Measurements from ENCODE around the gene CFAP73. TPM values are rescaled to one million over a fixed set of nuclear protein-coding genes. Genes with fewer than 3 reads are reported as not detected.

Gene CFAP73
- total and polyA plus RNA-seq, 2 of the 8 experiments (the other 6 are each of a cell fraction or from before 2014, with no cell fraction given), result 0.45 to 0.56 TPM

- TF ChIP-seq, protein P1, sequence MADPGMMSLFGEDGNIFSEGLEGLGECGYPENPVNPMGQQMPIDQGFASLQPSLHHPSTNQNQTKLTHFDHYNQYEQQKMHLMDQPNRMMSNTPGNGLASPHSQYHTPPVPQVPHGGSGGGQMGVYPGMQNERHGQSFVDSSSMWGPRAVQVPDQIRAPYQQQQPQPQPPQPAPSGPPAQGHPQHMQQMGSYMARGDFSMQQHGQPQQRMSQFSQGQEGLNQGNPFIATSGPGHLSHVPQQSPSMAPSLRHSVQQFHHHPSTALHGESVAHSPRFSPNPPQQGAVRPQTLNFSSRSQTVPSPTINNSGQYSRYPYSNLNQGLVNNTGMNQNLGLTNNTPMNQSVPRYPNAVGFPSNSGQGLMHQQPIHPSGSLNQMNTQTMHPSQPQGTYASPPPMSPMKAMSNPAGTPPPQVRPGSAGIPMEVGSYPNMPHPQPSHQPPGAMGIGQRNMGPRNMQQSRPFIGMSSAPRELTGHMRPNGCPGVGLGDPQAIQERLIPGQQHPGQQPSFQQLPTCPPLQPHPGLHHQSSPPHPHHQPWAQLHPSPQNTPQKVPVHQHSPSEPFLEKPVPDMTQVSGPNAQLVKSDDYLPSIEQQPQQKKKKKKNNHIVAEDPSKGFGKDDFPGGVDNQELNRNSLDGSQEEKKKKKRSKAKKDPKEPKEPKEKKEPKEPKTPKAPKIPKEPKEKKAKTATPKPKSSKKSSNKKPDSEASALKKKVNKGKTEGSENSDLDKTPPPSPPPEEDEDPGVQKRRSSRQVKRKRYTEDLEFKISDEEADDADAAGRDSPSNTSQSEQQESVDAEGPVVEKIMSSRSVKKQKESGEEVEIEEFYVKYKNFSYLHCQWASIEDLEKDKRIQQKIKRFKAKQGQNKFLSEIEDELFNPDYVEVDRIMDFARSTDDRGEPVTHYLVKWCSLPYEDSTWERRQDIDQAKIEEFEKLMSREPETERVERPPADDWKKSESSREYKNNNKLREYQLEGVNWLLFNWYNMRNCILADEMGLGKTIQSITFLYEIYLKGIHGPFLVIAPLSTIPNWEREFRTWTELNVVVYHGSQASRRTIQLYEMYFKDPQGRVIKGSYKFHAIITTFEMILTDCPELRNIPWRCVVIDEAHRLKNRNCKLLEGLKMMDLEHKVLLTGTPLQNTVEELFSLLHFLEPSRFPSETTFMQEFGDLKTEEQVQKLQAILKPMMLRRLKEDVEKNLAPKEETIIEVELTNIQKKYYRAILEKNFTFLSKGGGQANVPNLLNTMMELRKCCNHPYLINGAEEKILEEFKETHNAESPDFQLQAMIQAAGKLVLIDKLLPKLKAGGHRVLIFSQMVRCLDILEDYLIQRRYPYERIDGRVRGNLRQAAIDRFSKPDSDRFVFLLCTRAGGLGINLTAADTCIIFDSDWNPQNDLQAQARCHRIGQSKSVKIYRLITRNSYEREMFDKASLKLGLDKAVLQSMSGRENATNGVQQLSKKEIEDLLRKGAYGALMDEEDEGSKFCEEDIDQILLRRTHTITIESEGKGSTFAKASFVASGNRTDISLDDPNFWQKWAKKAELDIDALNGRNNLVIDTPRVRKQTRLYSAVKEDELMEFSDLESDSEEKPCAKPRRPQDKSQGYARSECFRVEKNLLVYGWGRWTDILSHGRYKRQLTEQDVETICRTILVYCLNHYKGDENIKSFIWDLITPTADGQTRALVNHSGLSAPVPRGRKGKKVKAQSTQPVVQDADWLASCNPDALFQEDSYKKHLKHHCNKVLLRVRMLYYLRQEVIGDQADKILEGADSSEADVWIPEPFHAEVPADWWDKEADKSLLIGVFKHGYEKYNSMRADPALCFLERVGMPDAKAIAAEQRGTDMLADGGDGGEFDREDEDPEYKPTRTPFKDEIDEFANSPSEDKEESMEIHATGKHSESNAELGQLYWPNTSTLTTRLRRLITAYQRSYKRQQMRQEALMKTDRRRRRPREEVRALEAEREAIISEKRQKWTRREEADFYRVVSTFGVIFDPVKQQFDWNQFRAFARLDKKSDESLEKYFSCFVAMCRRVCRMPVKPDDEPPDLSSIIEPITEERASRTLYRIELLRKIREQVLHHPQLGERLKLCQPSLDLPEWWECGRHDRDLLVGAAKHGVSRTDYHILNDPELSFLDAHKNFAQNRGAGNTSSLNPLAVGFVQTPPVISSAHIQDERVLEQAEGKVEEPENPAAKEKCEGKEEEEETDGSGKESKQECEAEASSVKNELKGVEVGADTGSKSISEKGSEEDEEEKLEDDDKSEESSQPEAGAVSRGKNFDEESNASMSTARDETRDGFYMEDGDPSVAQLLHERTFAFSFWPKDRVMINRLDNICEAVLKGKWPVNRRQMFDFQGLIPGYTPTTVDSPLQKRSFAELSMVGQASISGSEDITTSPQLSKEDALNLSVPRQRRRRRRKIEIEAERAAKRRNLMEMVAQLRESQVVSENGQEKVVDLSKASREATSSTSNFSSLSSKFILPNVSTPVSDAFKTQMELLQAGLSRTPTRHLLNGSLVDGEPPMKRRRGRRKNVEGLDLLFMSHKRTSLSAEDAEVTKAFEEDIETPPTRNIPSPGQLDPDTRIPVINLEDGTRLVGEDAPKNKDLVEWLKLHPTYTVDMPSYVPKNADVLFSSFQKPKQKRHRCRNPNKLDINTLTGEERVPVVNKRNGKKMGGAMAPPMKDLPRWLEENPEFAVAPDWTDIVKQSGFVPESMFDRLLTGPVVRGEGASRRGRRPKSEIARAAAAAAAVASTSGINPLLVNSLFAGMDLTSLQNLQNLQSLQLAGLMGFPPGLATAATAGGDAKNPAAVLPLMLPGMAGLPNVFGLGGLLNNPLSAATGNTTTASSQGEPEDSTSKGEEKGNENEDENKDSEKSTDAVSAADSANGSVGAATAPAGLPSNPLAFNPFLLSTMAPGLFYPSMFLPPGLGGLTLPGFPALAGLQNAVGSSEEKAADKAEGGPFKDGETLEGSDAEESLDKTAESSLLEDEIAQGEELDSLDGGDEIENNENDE (IDR thresholded peaks at IDR 0.05; ENCODE audit: insufficient replicate concordance, low read length), result no peak
- TF ChIP-seq SUZ12 (IDR thresholded peaks at IDR 0.05; ENCODE audit: low read length) (no peak), EGR1 (IDR thresholded peaks at IDR 0.05; ENCODE audit: borderline replicate concordance, low read depth, low read length) (no peak), JUND (IDR thresholded peaks at IDR 0.05; ENCODE audit: low read length) (no peak), KDM1A (IDR thresholded peaks at IDR 0.05; ENCODE audit: borderline replicate concordance, low read length) (no peak), CHD2 (IDR thresholded peaks at IDR 0.05; ENCODE audit: low read length) (no peak), SP1 (IDR thresholded peaks at IDR 0.05; ENCODE audit: low read depth, low read length) (no peak), SAP30 (IDR thresholded peaks at IDR 0.05; ENCODE audit: insufficient read depth, insufficient replicate concordance, low read length) (no peak)
- TF ChIP-seq, protein P2, sequence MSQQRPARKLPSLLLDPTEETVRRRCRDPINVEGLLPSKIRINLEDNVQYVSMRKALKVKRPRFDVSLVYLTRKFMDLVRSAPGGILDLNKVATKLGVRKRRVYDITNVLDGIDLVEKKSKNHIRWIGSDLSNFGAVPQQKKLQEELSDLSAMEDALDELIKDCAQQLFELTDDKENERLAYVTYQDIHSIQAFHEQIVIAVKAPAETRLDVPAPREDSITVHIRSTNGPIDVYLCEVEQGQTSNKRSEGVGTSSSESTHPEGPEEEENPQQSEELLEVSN (IDR thresholded peaks at IDR 0.05), result no peak
Measured at GRCh38 chr12:113198296-113198695, 48.8 kb downstream of the CFAP73 start (continued).

Data from H1 (cell line).